ENCODE data around the gene EFNA2. TPM values are rescaled to one million over a fixed set of nuclear protein-coding genes. Genes with fewer than 3 reads are reported as not detected.

Gene EFNA2
- total RNA-seq, 4 donors from 2014 or later: not detected

- H3K4me3 ChIP-seq: peak overlapping the region; percentile 45 to 99 (median 92)
- TF ChIP-seq POLR2A (IDR thresholded peaks at IDR 0.05) (no peak), CTCF (IDR thresholded peaks at IDR 0.05) (peak in 2 of 5 experiments; percentile 54 to 58), EP300 (IDR thresholded peaks at IDR 0.05) (peak in 1 of 2 donors; percentile 69)
- H3K9me3 ChIP-seq: no peaks in the 10 kb centered on the region
- H3K27ac ChIP-seq: peak overlapping the region; percentile 94 to 100 (median 98)
- WGBS, 2 donors: 0% methylated on average over 6 to 19 of the region's 26 CpGs
- peaks cover 7 to 40% (median 24%) of the 10 kb centered on the region in 3 donors for H3K36me3 ChIP-seq
- H3K4me1 ChIP-seq: peaks cover 0 to 75% (median 53%) of the 10 kb centered on the region in 4 donors
- H3K27me3 ChIP-seq: no peaks in the 10 kb centered on the region
- peak; percentile 87 to 88 for DNase-seq (ENCODE audit: low spot score in 2 of 2)
Observed at GRCh38 chr19:1252821-1253513, 32.7 kb upstream of the EFNA2 start.

- Histone ChIP-seq H3K27ac (peak overlapping the region; percentile 94 to 100 (median 98)), H3K4me3 (peak overlapping the region; percentile 7 to 99 (median 68)), H3K4me1 (peaks cover 0 to 78% (median 58%) of the 10 kb centered on the region in 4 donors), H3K9me3 (no peaks in the 10 kb centered on the region), H3K27me3 (no peaks in the 10 kb centered on the region), H3K36me3 (peaks cover 7 to 44% (median 24%) of the 10 kb centered on the region in 3 donors)
- no peak for DNase-seq (ENCODE audit: low spot score in 2 of 2)
- TF ChIP-seq POLR2A (IDR thresholded peaks at IDR 0.05): no peak
- TF ChIP-seq CTCF (IDR thresholded peaks at IDR 0.05): no peak
- no peak for TF ChIP-seq EP300 (IDR thresholded peaks at IDR 0.05)
- 15 to 19% methylated on average over 19 to 22 of the region's 23 CpGs for WGBS, 2 donors
Observed at GRCh38 chr19:1253514-1254080, 32.1 kb upstream of the EFNA2 start.

- TF ChIP-seq EP300 (IDR thresholded peaks at IDR 0.05): no peak
- Histone ChIP-seq H3K27ac (peak overlapping the region; percentile 94 to 100 (median 98)), H3K4me1 (peaks cover 0 to 83% (median 63%) of the 10 kb centered on the region in 4 donors), H3K36me3 (peaks cover 7 to 44% (median 24%) of the 10 kb centered on the region in 3 donors), H3K27me3 (no peaks in the 10 kb centered on the region), H3K4me3 (peak overlapping the region in 3 of 4 donors; percentile 45 to 99 (median 91)), H3K9me3 (no peaks in the 10 kb centered on the region)
- WGBS, 2 donors: 60 to 65% methylated on average over 30 to 31 of the region's 37 CpGs
- no peak for DNase-seq (ENCODE audit: low spot score in 2 of 2)
Observed at GRCh38 chr19:1254081-1254527, 31.6 kb upstream of the EFNA2 start.

GRCh38 chr19:1254530-1255185 is 31.0 kb upstream of the EFNA2 start:
- H3K4me3 ChIP-seq: no peak overlapping the region
- H3K27ac ChIP-seq: peak overlapping the region; percentile 94 to 100 (median 98)
- DNase-seq (ENCODE audit: low spot score in 2 of 2): no peak
- TF ChIP-seq POLR2A (IDR thresholded peaks at IDR 0.05) (no peak), CTCF (IDR thresholded peaks at IDR 0.05) (no peak), EP300 (IDR thresholded peaks at IDR 0.05) (no peak)
- H3K4me1 ChIP-seq: peaks cover 0 to 88% (median 69%) of the 10 kb centered on the region in 4 donors
- no peaks in the 10 kb centered on the region for H3K9me3 ChIP-seq
- 85 to 89% methylated on average over 20 of the region's 20 CpGs for WGBS, 2 donors
- no peaks in the 10 kb centered on the region for H3K27me3 ChIP-seq
- H3K36me3 ChIP-seq: peaks cover 7 to 44% (median 24%) of the 10 kb centered on the region in 3 donors

GRCh38 chr19:1255186-1256161 is 30.2 kb upstream of the EFNA2 start:
- DNase-seq (ENCODE audit: low spot score in 2 of 2): no peak
- Histone ChIP-seq H3K4me1 (peaks cover 0 to 97% (median 77%) of the 10 kb centered on the region in 4 donors), H3K36me3 (peaks cover 7 to 44% (median 24%) of the 10 kb centered on the region in 3 donors)

More at GRCh38 chr19:1255186-1256161, 30.2 kb upstream of the EFNA2 start:
- H3K27me3 ChIP-seq: no peaks in the 10 kb centered on the region
- no peak overlapping the region for H3K4me3 ChIP-seq
- peak overlapping the region; percentile 94 to 100 (median 98) for H3K27ac ChIP-seq
- TF ChIP-seq POLR2A (IDR thresholded peaks at IDR 0.05) (no peak), CTCF (IDR thresholded peaks at IDR 0.05) (no peak), EP300 (IDR thresholded peaks at IDR 0.05) (no peak)
- WGBS, 2 donors: 74 to 78% methylated on average over 38 to 43 of the region's 52 CpGs
- H3K9me3 ChIP-seq: no peaks in the 10 kb centered on the region
